Activated B cell treated with CpG ODN at 0.5 μM for 24 hours (primary cell): ENCODE data around the gene DEFB124. TPM values are rescaled to one million over a fixed set of nuclear protein-coding genes. Genes with fewer than 3 reads are reported as not detected.

Experiments
- ATAC-seq: fragments of 200-7000 bp; cut with Tn5 transposase; one replicate; pipeline ENCODE4 v1.10.0; 2021; ENCODE audit warnings: low read depth, mild to moderate bottlenecking, moderate library complexity
- CTCF ChIA-PET: fragments of 350-600 bp; sonication (Branson Sonifier 250); formaldehyde crosslinking; loops from one replicate; lab custom pipeline; 2021; ENCODE audit warnings: antibody characterized with exemption; lab: Charles Lee
- POLR2A ChIA-PET: fragments of 350-600 bp; sonication (Branson Sonifier 250); formaldehyde crosslinking; loops from one replicate; lab custom pipeline; 2021; ENCODE audit warnings: antibody characterized with exemption; lab: Charles Lee
- DNase-seq: peaks from one replicate; pipeline ENCODE4 v3.0.0; 2022
- H3K27ac Mint-ChIP-seq: one replicate; pipeline ENCODE4 v1.8.0; 2020; ENCODE audit warnings: mixed read lengths
- H3K27me3 Mint-ChIP-seq: one replicate; pipeline ENCODE4 v1.8.0; 2021; ENCODE audit warnings: mixed read lengths
- H3K36me3 Mint-ChIP-seq: one replicate; pipeline ENCODE4 v1.8.0; 2021; ENCODE audit warnings: low read depth, mixed read lengths
- H3K4me1 Mint-ChIP-seq: one replicate; pipeline ENCODE4 v1.8.0; 2021; ENCODE audit warnings: mixed read lengths
- H3K4me3 Mint-ChIP-seq: one replicate; pipeline ENCODE4 v1.8.0; 2020; ENCODE audit warnings: mild to moderate bottlenecking, mixed read lengths
- H3K9me3 Mint-ChIP-seq: one replicate; pipeline ENCODE4 v1.8.0; 2020; ENCODE audit warnings: mixed read lengths
- CTCF ChIP-seq: fragments of 200-600 bp; IDR thresholded peaks from one replicate; pipeline ENCODE4 v1.8.0; 2022; ENCODE audit warnings: antibody characterized with exemption, mild to moderate bottlenecking
- intact Hi-C: fragments of 100-400 bp; cut with micrococcal nuclease; formaldehyde crosslinking; loops from one replicate; pipeline ENCODE4 v1.15.1; 2024
- total RNA-seq: library from RNA; stranded (reverse); gene quantifications from 2 replicates; pipeline ENCODE4 v1.2.3, GENCODE V29; 2022

The DEFB124 gene
- total RNA-seq, 1 donor from 2014 or later = not detected

GRCh38 chr20:31452575-31452974 is 22.4 kb downstream of the DEFB124 start:
- ATAC-seq (no peak), DNase-seq (no peak)
- Mint-ChIP-seq H3K27ac (no peak overlapping the region), H3K9me3 (no peaks in the 10 kb centered on the region), H3K36me3 (no peaks in the 10 kb centered on the region), H3K27me3 (peaks cover 6% of the 10 kb centered on the region), H3K4me1 (no peaks in the 10 kb centered on the region), H3K4me3 (no peak overlapping the region)
- CTCF ChIA-PET = no interaction called here
- TF ChIP-seq CTCF = no peak
- POLR2A ChIA-PET = no interaction called here
- intact Hi-C loops = no loop called here

- Mint-ChIP-seq H3K27ac (no peak overlapping the region), H3K4me3 (no peak overlapping the region), H3K4me1 (no peaks in the 10 kb centered on the region), H3K27me3 (peaks cover 5% of the 10 kb centered on the region), H3K9me3 (no peaks in the 10 kb centered on the region), H3K36me3 (no peaks in the 10 kb centered on the region)
- DNase-seq (no peak), ATAC-seq (no peak)
- POLR2A ChIA-PET = no interaction called here
- CTCF ChIA-PET = no interaction called here
- no peak for TF ChIP-seq CTCF
- intact Hi-C loops = no loop called here
Observed at GRCh38 chr20:31449511-31450414, 25.2 kb downstream of the DEFB124 start.

GRCh38 chr20:31446084-31446819 is 28.7 kb downstream of the DEFB124 start:
- ChIA-PET CTCF (no interaction called here), POLR2A (no interaction called here)
- intact Hi-C loops = no loop called here

GRCh38 chr20:31440012-31440659 is 34.8 kb downstream of the DEFB124 start, which contains the start of gene DEFB123:
Gene DEFB123 (plus strand): TSS chr20:31440632. CDS start chr20:31440699, 67 bp downstream.
- intact Hi-C loops = no loop called here
- no peak within 1 kb of the TSS for H3K27ac Mint-ChIP-seq
- CTCF ChIA-PET = no interaction called here
- H3K36me3 Mint-ChIP-seq = no peaks in the 10 kb centered on the region
- no peaks in the 10 kb centered on the region for H3K9me3 Mint-ChIP-seq
- POLR2A ChIA-PET = no interaction called here
- H3K4me3 Mint-ChIP-seq = no peak within 1 kb of the TSS
- ATAC-seq = no peak
- no peak for TF ChIP-seq CTCF
- DNase-seq = no peak
- H3K4me1 Mint-ChIP-seq = no peaks in the 10 kb centered on the region
- H3K27me3 Mint-ChIP-seq = peaks cover 6% of the 10 kb centered on the region

More at GRCh38 chr20:31446084-31446819, 28.7 kb downstream of the DEFB124 start:
- ATAC-seq = no peak
- H3K4me1 Mint-ChIP-seq = no peaks in the 10 kb centered on the region
- H3K27ac Mint-ChIP-seq = no peak overlapping the region
- no peaks in the 10 kb centered on the region for H3K9me3 Mint-ChIP-seq
- peaks cover 2% of the 10 kb centered on the region for H3K27me3 Mint-ChIP-seq
- no peak overlapping the region for H3K4me3 Mint-ChIP-seq
- H3K36me3 Mint-ChIP-seq = no peaks in the 10 kb centered on the region
- DNase-seq = no peak
- no peak for TF ChIP-seq CTCF
